Osteocyte (in vitro differentiated cells): ENCODE data around the gene FAM161B. TPM values are rescaled to one million over a fixed set of nuclear protein-coding genes. Genes with fewer than 3 reads are reported as not detected.
A peak's percentile ranks its signal among the peaks of the same experiment; 100 is the strongest.

ENCODE experiments used
- DNase-seq: peaks from one replicate; pipeline ENCODE4 v3.0.0; 2021; ENCODE audit warnings: mixed read lengths; ENCODE audit not compliant: unreplicated experiment; ENCODE audit errors: extremely low spot score
- H3K27ac Mint-ChIP-seq: one replicate; pipeline ENCODE4 v1.8.0; 2021; ENCODE audit warnings: mild to moderate bottlenecking, mixed read lengths; ENCODE audit not compliant: unreplicated experiment
- H3K27me3 Mint-ChIP-seq: one replicate; pipeline ENCODE4 v1.8.0; 2021; ENCODE audit warnings: mixed read lengths; ENCODE audit not compliant: unreplicated experiment
- H3K36me3 Mint-ChIP-seq: one replicate; pipeline ENCODE4 v1.8.0; 2021; ENCODE audit warnings: mixed read lengths; ENCODE audit not compliant: unreplicated experiment
- H3K4me1 Mint-ChIP-seq: one replicate; pipeline ENCODE4 v1.8.0; 2021; ENCODE audit warnings: mixed read lengths; ENCODE audit not compliant: unreplicated experiment
- H3K4me3 Mint-ChIP-seq: one replicate; pipeline ENCODE4 v1.8.0; 2021; ENCODE audit warnings: mild to moderate bottlenecking, moderate library complexity, mixed read lengths; ENCODE audit not compliant: unreplicated experiment
- H3K9me3 Mint-ChIP-seq: one replicate; pipeline ENCODE4 v1.8.0; 2021; ENCODE audit warnings: mixed read lengths; ENCODE audit not compliant: unreplicated experiment
- CTCF ChIP-seq: fragments of 200-600 bp; sonication (generic); IDR thresholded peaks from 2 replicates; pipeline ENCODE4 v1.5.0; 2021; ENCODE audit warnings: antibody characterized with exemption, mild to moderate bottlenecking, moderate library complexity
- total RNA-seq: library from RNA; stranded (reverse); gene quantifications from 2 replicates; pipeline ENCODE4 v1.2.1, GENCODE V29; 2021

The FAM161B gene
- total RNA-seq, 1 donor from 2014 or later, result 5.8 TPM

DNA sequence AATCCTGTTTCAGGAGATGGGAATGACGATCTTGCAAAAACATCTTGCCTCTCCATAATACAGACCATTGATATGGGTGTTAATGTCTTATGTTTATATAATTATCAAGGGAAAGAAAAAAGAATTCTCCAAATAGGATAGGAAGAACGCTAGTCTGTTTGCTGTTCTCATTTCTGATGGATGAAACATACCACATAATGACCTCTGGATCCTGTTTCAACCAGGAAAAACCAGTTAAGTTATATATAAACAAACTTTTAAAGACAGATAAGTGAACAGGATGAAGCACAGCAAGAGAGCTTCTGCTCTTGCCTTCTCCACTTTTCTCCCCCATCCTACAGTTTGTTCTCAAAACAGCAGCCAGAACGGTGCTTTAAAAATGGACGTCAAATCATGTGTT is 28.0 kb upstream of the FAM161B start:
- peaks cover 12% of the 10 kb centered on the region for H3K4me1 Mint-ChIP-seq
- TF ChIP-seq CTCF, result no peak
- peaks cover 10% of the 10 kb centered on the region for H3K36me3 Mint-ChIP-seq
- H3K4me3 Mint-ChIP-seq, result no peak overlapping the region
- H3K27ac Mint-ChIP-seq, result peak overlapping the region; percentile 70
- H3K9me3 Mint-ChIP-seq, result no peaks in the 10 kb centered on the region
- no peaks in the 10 kb centered on the region for H3K27me3 Mint-ChIP-seq
- no peak for DNase-seq

DNA sequence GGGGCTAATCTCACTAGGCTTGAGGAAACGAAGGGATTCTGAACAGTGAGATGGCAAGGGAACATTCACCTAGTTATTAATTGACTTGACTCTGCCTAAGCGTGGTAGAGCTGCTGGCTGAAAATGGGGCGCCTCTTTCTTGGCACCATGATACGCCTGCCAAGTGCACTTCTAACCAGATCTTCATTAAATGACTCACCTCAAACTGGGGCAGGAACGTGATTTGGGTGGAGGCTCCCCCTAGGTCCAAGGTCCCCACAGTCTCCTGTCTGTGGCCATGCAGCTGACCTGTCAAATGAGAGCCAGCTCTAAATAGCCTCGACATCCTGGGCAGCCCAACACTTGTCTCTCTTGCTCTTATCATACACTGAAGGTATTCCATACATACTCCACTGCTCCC is 26.2 kb upstream of the FAM161B start:
- DNase-seq, result no peak
- Mint-ChIP-seq H3K4me3 (no peak overlapping the region), H3K27ac (no peak overlapping the region), H3K9me3 (no peaks in the 10 kb centered on the region), H3K27me3 (no peaks in the 10 kb centered on the region), H3K36me3 (peaks cover 16% of the 10 kb centered on the region), H3K4me1 (peaks cover 12% of the 10 kb centered on the region)
- no peak for TF ChIP-seq CTCF

- DNase-seq, result no peak
- Mint-ChIP-seq H3K36me3 (peaks cover 24% of the 10 kb centered on the region), H3K27ac (no peak overlapping the region), H3K27me3 (no peaks in the 10 kb centered on the region), H3K9me3 (no peaks in the 10 kb centered on the region), H3K4me1 (peaks cover 10% of the 10 kb centered on the region), H3K4me3 (no peak overlapping the region)
- no peak for TF ChIP-seq CTCF
These were observed 23.6 kb upstream of the FAM161B start for GRCh38 chr14:73973497-73973896.

DNA sequence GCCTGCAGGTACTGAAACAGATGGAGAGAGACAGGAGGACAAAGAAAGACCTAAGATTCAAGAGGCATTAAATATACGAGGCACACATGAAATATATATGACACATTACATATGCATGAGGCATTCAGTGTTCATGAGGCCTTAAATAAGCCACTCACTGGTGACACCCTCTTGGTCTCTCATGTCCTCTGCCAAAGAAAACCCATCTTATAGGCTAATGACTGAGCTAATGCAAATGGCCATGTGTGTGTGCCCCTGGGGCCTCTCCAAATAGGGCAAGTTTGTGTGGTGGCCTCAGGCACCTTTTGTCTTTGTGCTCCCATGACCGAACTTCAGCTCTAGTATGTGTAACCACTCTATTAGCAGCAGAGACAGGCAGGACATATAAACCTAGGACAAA is 19.0 kb upstream of the FAM161B start:
- H3K9me3 Mint-ChIP-seq, result no peaks in the 10 kb centered on the region
- no peaks in the 10 kb centered on the region for H3K4me1 Mint-ChIP-seq
- no peak overlapping the region for H3K27ac Mint-ChIP-seq

GRCh38 chr14:73965216-73965615 is 15.3 kb upstream of the FAM161B start:
- Mint-ChIP-seq H3K27ac (no peak overlapping the region), H3K4me3 (no peak overlapping the region), H3K27me3 (no peaks in the 10 kb centered on the region), H3K9me3 (no peaks in the 10 kb centered on the region), H3K36me3 (peaks cover 50% of the 10 kb centered on the region), H3K4me1 (no peaks in the 10 kb centered on the region)
- no peak for DNase-seq
- TF ChIP-seq CTCF, result no peak

More for the DNA sequence above, 19.0 kb upstream of the FAM161B start:
- Mint-ChIP-seq H3K27me3 (no peaks in the 10 kb centered on the region), H3K4me3 (no peak overlapping the region), H3K36me3 (peaks cover 28% of the 10 kb centered on the region)
- DNase-seq, result no peak
- TF ChIP-seq CTCF, result no peak
